Osteoblast (primary cell): ENCODE data around the gene CCDC192. TPM values are rescaled to one million over a fixed set of nuclear protein-coding genes. Genes with fewer than 3 reads are reported as not detected.

Source experiments
- DNase-seq: peaks from one replicate; pipeline ENCODE4 v3.0.0; 2011; ENCODE audit warnings: low spot score, mixed read lengths; ENCODE audit not compliant: insufficient read length; ENCODE audit errors: missing footprints
- H2AFZ ChIP-seq: 2 replicates; pipeline ENCODE4 v1.6.0; 2011; ENCODE audit warnings: mild to moderate bottlenecking, low read length
- H3K27ac ChIP-seq: 2 replicates; pipeline ENCODE4 v1.5.1; 2011; ENCODE audit warnings: mild to moderate bottlenecking, low read depth, low read length, moderate library complexity
- H3K27me3 ChIP-seq: 2 replicates; pipeline ENCODE4 v1.6.0; 2012; ENCODE audit warnings: mild to moderate bottlenecking, control low read depth, inconsistent platforms, low read length, moderate library complexity; ENCODE audit not compliant: insufficient read depth
- H3K36me3 ChIP-seq: 2 replicates; pipeline ENCODE4 v1.5.1; 2011; ENCODE audit warnings: mild to moderate bottlenecking, low read length, control low read depth, moderate library complexity; ENCODE audit not compliant: insufficient read depth
- H3K4me1 ChIP-seq: 2 replicates; pipeline ENCODE4 v1.5.1; 2011; ENCODE audit warnings: mild to moderate bottlenecking, low read length, control low read depth, moderate library complexity; ENCODE audit not compliant: insufficient read depth
- H3K4me2 ChIP-seq: 2 replicates; pipeline ENCODE4 v1.6.0; 2011; ENCODE audit warnings: mild to moderate bottlenecking, low read length; ENCODE audit not compliant: insufficient read depth
- H3K4me3 ChIP-seq: fragments of 200-600 bp; sonication (generic); 3 replicates; pipeline ENCODE4 v1.5.1; 2012; ENCODE audit warnings: mild to moderate bottlenecking, low read length, inconsistent platforms; ENCODE audit not compliant: insufficient read depth
- H3K79me2 ChIP-seq: 2 replicates; pipeline ENCODE4 v1.6.0; 2012; ENCODE audit warnings: mild to moderate bottlenecking, low read length, control low read depth, inconsistent platforms; ENCODE audit not compliant: insufficient read depth
- H3K9me3 ChIP-seq: 2 replicates; pipeline ENCODE4 v1.5.1; 2011; ENCODE audit warnings: low read depth, low read length, control low read depth
- H4K20me1 ChIP-seq: 2 replicates; pipeline ENCODE4 v1.6.0; 2012; ENCODE audit warnings: mild to moderate bottlenecking, low read length, control low read depth; ENCODE audit not compliant: insufficient read depth
- total RNA-seq: library from RNA; depleted of rRNA; stranded (reverse); fragments of >200 nt; gene quantifications from 2 replicates; pipeline ENCODE4 v1.2.3, GENCODE V29; 2012
- TF ChIP-seq, protein P1 (sequence below): IDR thresholded peaks from 2 replicates; pipeline ENCODE4 v1.5.1; 2011; ENCODE audit warnings: mild to moderate bottlenecking, low read depth, low read length, moderate library complexity; ENCODE audit errors: extremely low read depth

The CCDC192 gene
- total RNA-seq, 1 donor, result not detected

DNA sequence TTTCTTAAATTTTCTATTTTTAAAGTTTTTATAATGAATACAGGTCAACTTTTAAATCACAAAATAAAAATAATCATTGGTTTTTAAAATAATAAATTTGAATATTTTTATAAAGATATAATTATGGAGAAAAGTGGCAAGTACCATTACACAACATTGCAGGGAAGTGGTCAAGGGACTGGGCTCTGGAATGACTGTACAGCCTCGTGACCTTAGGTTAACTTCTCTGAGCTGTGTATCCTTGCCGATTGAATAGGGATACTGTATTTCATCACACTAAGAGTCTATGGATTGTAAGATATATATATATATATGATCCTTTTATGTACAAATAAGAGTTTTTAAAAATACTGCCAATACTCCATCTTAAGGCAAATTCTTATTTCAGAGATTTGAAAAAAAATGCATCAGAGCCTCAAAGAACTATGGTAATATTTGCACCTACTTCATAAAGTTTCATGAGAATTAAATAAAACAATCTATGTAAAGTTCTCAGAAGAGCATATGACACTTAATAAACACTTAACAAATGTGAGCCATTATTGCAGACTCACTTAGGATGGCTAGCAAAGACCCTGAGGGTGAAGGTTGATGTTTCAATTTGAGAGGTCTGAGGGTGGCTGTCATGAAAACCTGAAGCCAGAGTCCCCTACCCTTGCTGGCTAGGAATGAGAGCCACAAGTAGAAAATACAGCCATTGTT lies 136.5 kb downstream of the CCDC192 start:
- H3K9me3 ChIP-seq, result no peaks in the 10 kb centered on the region
- no peaks in the 10 kb centered on the region for H3K79me2 ChIP-seq
- no peak overlapping the region for H3K27ac ChIP-seq
- H4K20me1 ChIP-seq, result no peaks in the 10 kb centered on the region
- TF ChIP-seq, protein P1, sequence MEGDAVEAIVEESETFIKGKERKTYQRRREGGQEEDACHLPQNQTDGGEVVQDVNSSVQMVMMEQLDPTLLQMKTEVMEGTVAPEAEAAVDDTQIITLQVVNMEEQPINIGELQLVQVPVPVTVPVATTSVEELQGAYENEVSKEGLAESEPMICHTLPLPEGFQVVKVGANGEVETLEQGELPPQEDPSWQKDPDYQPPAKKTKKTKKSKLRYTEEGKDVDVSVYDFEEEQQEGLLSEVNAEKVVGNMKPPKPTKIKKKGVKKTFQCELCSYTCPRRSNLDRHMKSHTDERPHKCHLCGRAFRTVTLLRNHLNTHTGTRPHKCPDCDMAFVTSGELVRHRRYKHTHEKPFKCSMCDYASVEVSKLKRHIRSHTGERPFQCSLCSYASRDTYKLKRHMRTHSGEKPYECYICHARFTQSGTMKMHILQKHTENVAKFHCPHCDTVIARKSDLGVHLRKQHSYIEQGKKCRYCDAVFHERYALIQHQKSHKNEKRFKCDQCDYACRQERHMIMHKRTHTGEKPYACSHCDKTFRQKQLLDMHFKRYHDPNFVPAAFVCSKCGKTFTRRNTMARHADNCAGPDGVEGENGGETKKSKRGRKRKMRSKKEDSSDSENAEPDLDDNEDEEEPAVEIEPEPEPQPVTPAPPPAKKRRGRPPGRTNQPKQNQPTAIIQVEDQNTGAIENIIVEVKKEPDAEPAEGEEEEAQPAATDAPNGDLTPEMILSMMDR, result no peak
- no peak for DNase-seq
- H3K4me3 ChIP-seq, result no peak overlapping the region
- H2AFZ ChIP-seq, result no peak overlapping the region
- H3K4me1 ChIP-seq, result no peaks in the 10 kb centered on the region
- no peak overlapping the region for H3K4me2 ChIP-seq
- H3K36me3 ChIP-seq, result no peaks in the 10 kb centered on the region
- H3K27me3 ChIP-seq, result no peaks in the 10 kb centered on the region

DNA sequence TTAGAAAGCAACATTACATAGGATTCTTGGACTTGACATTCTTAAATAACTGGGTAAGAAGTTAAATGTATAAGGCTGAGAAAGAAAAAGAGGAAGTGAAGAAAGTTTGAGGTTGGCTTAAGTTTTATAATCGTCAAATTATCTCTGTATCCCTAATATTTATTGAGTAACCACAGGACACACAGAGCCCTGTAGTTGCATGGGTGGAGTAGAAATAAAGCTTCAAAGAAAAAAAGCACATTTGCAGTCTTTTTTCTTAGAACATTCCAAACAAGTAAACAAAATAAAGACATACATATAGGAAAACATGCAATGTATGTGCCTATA lies 137.0 kb downstream of the CCDC192 start:
- Histone ChIP-seq H3K36me3 (no peaks in the 10 kb centered on the region), H3K4me1 (no peaks in the 10 kb centered on the region), H3K27me3 (no peaks in the 10 kb centered on the region), H4K20me1 (no peaks in the 10 kb centered on the region), H3K9me3 (no peaks in the 10 kb centered on the region), H3K4me2 (no peak overlapping the region), H2AFZ (no peak overlapping the region), H3K27ac (no peak overlapping the region), H3K4me3 (no peak overlapping the region), H3K79me2 (no peaks in the 10 kb centered on the region)
- TF ChIP-seq, protein P1, result no peak
- DNase-seq, result no peak

DNA sequence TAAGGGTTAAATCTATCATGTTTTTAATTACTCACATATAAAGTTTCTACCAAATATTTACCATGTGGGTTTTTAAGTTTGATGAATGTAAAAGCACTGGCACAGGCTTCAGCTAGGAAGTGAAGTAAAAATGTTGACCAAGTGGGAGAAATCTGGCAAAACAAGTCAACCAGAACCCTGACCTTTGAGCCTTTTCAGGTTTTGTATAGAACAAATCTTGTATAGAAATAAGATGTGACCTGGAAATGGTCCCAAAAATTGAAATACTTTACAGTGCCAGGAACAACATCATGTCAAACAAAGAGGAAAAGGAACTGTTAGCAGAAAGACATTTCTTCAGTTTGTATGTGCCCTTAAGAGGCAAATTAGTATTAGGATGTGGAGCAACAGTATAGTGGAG lies 137.6 kb downstream of the CCDC192 start:
- Histone ChIP-seq H3K36me3 (no peaks in the 10 kb centered on the region), H3K4me1 (no peaks in the 10 kb centered on the region), H3K79me2 (no peaks in the 10 kb centered on the region), H3K4me2 (no peak overlapping the region), H3K4me3 (no peak overlapping the region), H3K27me3 (no peaks in the 10 kb centered on the region), H4K20me1 (no peaks in the 10 kb centered on the region), H3K9me3 (no peaks in the 10 kb centered on the region), H2AFZ (no peak overlapping the region), H3K27ac (no peak overlapping the region)
- no peak for DNase-seq
- TF ChIP-seq, protein P1, result no peak

DNA sequence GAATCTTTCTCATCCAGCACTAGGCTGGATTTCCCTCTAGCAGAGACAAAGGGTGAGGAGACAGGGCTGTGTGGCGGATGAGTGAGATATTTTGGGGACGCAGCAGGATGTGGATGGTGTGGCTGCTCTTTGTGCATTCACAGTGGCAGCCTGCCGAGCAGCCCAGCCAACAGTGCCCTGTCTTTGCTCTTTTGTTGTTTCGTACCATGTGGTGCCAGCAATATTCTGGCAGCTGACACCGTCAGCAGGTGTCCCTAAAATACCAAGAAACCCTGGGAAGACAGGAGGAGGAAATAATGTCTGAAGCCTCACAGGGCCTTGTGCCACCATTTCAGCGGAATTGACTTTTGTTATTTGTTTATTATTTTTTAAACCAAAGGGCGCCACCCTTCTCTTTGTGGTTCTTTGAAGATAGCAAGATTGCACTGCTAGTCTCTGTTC lies 141.4 kb downstream of the CCDC192 start:
- peak; percentile 11 for DNase-seq
- Histone ChIP-seq H3K79me2 (no peaks in the 10 kb centered on the region), H3K4me1 (no peaks in the 10 kb centered on the region), H2AFZ (no peak overlapping the region), H3K4me3 (no peak overlapping the region), H3K9me3 (no peaks in the 10 kb centered on the region), H3K4me2 (no peak overlapping the region), H3K27ac (no peak overlapping the region), H4K20me1 (no peaks in the 10 kb centered on the region), H3K27me3 (no peaks in the 10 kb centered on the region), H3K36me3 (no peaks in the 10 kb centered on the region)
- TF ChIP-seq, protein P1, result no peak
